ENCODE data around the gene UNC79. TPM values are rescaled to one million over a fixed set of nuclear protein-coding genes. Genes with fewer than 3 reads are reported as not detected.

Gene UNC79
- total RNA-seq, 1 experiment from 2014 or later, result not detected

GRCh38 chr14:93527203-93527607 lies 96.5 kb downstream of the UNC79 start:
- Histone ChIP-seq H3K4me1 (ENCODE audit: insufficient read depth, low read length) (peaks cover 3% of the 10 kb centered on the region; the same call in 1 of the 2 replicates), H3K27ac (ENCODE audit: low read length) (no peak overlapping the region), H3K27me3 (ENCODE audit: low read length) (no peaks in the 10 kb centered on the region), H3K36me3 (ENCODE audit: low read depth, low read length) (no peaks in the 10 kb centered on the region), H3K79me2 (ENCODE audit: low read length) (no peaks in the 10 kb centered on the region), H3K4me3 (ENCODE audit: low read length) (no peak overlapping the region), H3K4me2 (ENCODE audit: low read length) (no peak overlapping the region), H3K9me3 (ENCODE audit: low read length) (no peaks in the 10 kb centered on the region), H3K9ac (ENCODE audit: low read length) (no peak overlapping the region), H3K9me2 (replicated peaks; ENCODE audit: low read length) (no peaks in the 10 kb centered on the region), H2AFZ (ENCODE audit: low read length) (no peak overlapping the region), H3F3A (ENCODE audit: low read length, unreplicated experiment) (no peaks in the 10 kb centered on the region), H4K20me1 (ENCODE audit: low read length) (no peaks in the 10 kb centered on the region)
- TF ChIP-seq EZH2phosphoT487 (IDR thresholded peaks at IDR 0.05; ENCODE audit: borderline replicate concordance, low read length), result no peak
- TF ChIP-seq CTCF (conservative IDR thresholded peaks at IDR 0.05; ENCODE audit: low read depth, low read length), result no peak
- no peak for TF ChIP-seq EZH2 (IDR thresholded peaks at IDR 0.05; ENCODE audit: low read length, unreplicated experiment)
- BruUV-seq (replicated peaks), result no TSS peak
- intact Hi-C loops (cut with micrococcal nuclease), result no loop called here
- ATAC-seq, result no peak
- POLR2A ChIA-PET (ENCODE audit: unreplicated experiment), result no interaction called here
- DNase-seq, result peak; percentile 9
- CTCF ChIA-PET, result no interaction called here

GRCh38 chr14:93528884-93529558 lies 98.3 kb downstream of the UNC79 start:
- intact Hi-C loops (cut with micrococcal nuclease), result no loop called here
- no peaks in the 10 kb centered on the region for H3K9me3 ChIP-seq (ENCODE audit: low read length)
- H4K20me1 ChIP-seq (ENCODE audit: low read length), result no peaks in the 10 kb centered on the region
- no TSS peak for BruUV-seq (replicated peaks)
- H3K36me3 ChIP-seq (ENCODE audit: low read depth, low read length), result no peaks in the 10 kb centered on the region
- no peak overlapping the region for H3K4me2 ChIP-seq (ENCODE audit: low read length)
- peak; percentile 37; the same call in 1 of the 2 replicates for ATAC-seq
- peaks cover 3% of the 10 kb centered on the region; the same call in 1 of the 2 replicates for H3K4me1 ChIP-seq (ENCODE audit: insufficient read depth, low read length)
- no peak overlapping the region for H3K4me3 ChIP-seq (ENCODE audit: low read length)
- no peak overlapping the region for H3K9ac ChIP-seq (ENCODE audit: low read length)
- DNase-seq, result peak; percentile 55
- TF ChIP-seq CTCF (conservative IDR thresholded peaks at IDR 0.05; ENCODE audit: low read depth, low read length) (no peak), EZH2 (IDR thresholded peaks at IDR 0.05; ENCODE audit: low read length, unreplicated experiment) (no peak), EZH2phosphoT487 (IDR thresholded peaks at IDR 0.05; ENCODE audit: borderline replicate concordance, low read length) (no peak)
- H3K9me2 ChIP-seq (replicated peaks; ENCODE audit: low read length), result no peaks in the 10 kb centered on the region
- no peak overlapping the region for H2AFZ ChIP-seq (ENCODE audit: low read length)
- ChIA-PET POLR2A (ENCODE audit: unreplicated experiment) (no interaction called here), CTCF (no interaction called here)
- no peaks in the 10 kb centered on the region for H3K79me2 ChIP-seq (ENCODE audit: low read length)
- H3K27ac ChIP-seq (ENCODE audit: low read length), result no peak overlapping the region
- no peaks in the 10 kb centered on the region for H3K27me3 ChIP-seq (ENCODE audit: low read length)
- H3F3A ChIP-seq (ENCODE audit: low read length, unreplicated experiment), result no peaks in the 10 kb centered on the region

GRCh38 chr14:93531644-93532043 lies 100.9 kb downstream of the UNC79 start:
- no peaks in the 10 kb centered on the region for H3K9me2 ChIP-seq (replicated peaks; ENCODE audit: low read length)
- DNase-seq (no peak), ATAC-seq (no peak)
- intact Hi-C loops (cut with micrococcal nuclease), result no loop called here
- no peak overlapping the region for H3K4me2 ChIP-seq (ENCODE audit: low read length)
- no peaks in the 10 kb centered on the region for H3K9me3 ChIP-seq (ENCODE audit: low read length)
- no TSS peak for BruUV-seq (replicated peaks)
- POLR2A ChIA-PET (ENCODE audit: unreplicated experiment), result no interaction called here
- no peaks in the 10 kb centered on the region for H3K79me2 ChIP-seq (ENCODE audit: low read length)
- H3K36me3 ChIP-seq (ENCODE audit: low read depth, low read length), result no peaks in the 10 kb centered on the region
- no peak overlapping the region for H2AFZ ChIP-seq (ENCODE audit: low read length)
- no peaks in the 10 kb centered on the region for H4K20me1 ChIP-seq (ENCODE audit: low read length)
- CTCF ChIA-PET, result no interaction called here
- H3F3A ChIP-seq (ENCODE audit: low read length, unreplicated experiment), result no peaks in the 10 kb centered on the region
- H3K4me1 ChIP-seq (ENCODE audit: insufficient read depth, low read length), result peaks cover 3% of the 10 kb centered on the region; the same call in 1 of the 2 replicates
- 0 out of 2 replicates have a peak, but pooled peaks cover 5% of the 10 kb centered on the region for H3K27me3 ChIP-seq (ENCODE audit: low read length)
- TF ChIP-seq EZH2phosphoT487 (IDR thresholded peaks at IDR 0.05; ENCODE audit: borderline replicate concordance, low read length) (no peak), CTCF (conservative IDR thresholded peaks at IDR 0.05; ENCODE audit: low read depth, low read length) (no peak)
- no peak overlapping the region for H3K9ac ChIP-seq (ENCODE audit: low read length)
- no peak overlapping the region for H3K4me3 ChIP-seq (ENCODE audit: low read length)
- H3K27ac ChIP-seq (ENCODE audit: low read length), result no peak overlapping the region

All from PC-3 (cell line).